ENCODE results near the gene SART3.

The SART3 gene

DNA sequence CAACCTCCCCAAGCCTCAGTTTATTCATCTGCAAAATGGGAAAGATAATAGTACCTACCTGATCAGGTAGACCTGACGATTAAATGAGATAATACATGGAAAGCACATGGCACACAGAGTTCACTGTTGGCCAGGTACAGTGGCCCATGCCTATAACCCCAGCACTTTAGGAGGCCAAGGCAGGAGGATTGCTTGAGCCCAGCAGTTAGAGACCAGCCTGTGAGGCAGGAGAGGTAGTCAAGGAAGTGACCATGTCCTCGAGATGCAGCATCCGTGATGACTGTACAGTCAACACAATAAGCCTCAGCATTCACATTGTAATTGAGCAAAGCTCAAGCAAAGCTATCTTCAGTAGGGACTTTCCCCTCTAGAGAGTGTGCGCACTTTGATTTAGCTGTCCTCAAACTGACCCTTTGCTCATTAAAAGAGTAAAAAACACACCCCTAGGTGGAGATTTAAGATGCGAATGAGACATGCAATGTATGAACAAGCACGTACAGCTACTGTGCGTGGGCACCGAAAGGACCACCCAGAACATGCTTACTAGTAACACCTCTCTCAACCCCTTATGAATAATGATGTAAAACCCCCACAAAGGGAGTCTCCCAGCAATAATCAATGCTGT is 11.3 kb upstream of the SART3 start:
- Histone ChIP-seq H3K27me3 (ENCODE audit: control insufficient read depth, insufficient read depth, low read length) (no peaks in the 10 kb centered on the region), H3K9ac (ENCODE audit: low read length) (no peak overlapping the region), H3K4me1 (ENCODE audit: control insufficient read depth, insufficient read depth, low read length) (no peaks in the 10 kb centered on the region), H3K4me3 (ENCODE audit: low read length) (no peak overlapping the region), H3K36me3 (ENCODE audit: control insufficient read depth, insufficient read depth, low read length) (no peaks in the 10 kb centered on the region), H3K9me3 (ENCODE audit: control insufficient read depth, low read length) (no peaks in the 10 kb centered on the region)

DNA sequence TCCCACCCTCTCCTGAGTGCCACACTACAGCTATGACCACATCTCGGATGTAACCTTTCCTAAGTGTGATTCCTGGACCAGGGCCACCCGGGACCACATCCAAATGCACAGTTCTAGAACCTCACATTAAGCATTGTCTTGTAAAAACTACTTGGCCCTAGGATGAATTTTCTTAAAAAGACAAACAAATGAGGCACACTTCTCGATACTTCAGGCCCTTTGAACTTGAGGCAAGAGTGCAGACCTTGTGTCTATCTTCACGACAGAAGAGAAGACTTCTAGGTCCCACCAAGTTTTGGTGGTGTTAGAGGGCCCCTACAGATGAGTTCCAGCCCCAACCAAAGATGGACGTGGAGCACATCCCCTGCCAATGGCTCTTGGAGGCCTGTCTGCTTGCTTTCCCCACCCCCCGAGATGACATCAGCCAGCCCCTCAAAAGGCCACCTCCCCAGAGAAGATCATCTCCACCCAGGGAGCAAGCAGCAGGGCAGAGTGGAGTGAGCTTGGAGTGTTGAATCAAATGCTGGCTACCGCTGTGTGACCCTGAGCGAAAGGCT is 10.7 kb upstream of the SART3 start:
- Histone ChIP-seq H3K4me3 (ENCODE audit: low read length) (no peak overlapping the region), H3K27me3 (ENCODE audit: control insufficient read depth, insufficient read depth, low read length) (no peaks in the 10 kb centered on the region), H3K9me3 (ENCODE audit: control insufficient read depth, low read length) (no peaks in the 10 kb centered on the region), H3K4me1 (ENCODE audit: control insufficient read depth, insufficient read depth, low read length) (no peaks in the 10 kb centered on the region), H3K36me3 (ENCODE audit: control insufficient read depth, insufficient read depth, low read length) (no peaks in the 10 kb centered on the region), H3K9ac (ENCODE audit: low read length) (no peak overlapping the region)

DNA sequence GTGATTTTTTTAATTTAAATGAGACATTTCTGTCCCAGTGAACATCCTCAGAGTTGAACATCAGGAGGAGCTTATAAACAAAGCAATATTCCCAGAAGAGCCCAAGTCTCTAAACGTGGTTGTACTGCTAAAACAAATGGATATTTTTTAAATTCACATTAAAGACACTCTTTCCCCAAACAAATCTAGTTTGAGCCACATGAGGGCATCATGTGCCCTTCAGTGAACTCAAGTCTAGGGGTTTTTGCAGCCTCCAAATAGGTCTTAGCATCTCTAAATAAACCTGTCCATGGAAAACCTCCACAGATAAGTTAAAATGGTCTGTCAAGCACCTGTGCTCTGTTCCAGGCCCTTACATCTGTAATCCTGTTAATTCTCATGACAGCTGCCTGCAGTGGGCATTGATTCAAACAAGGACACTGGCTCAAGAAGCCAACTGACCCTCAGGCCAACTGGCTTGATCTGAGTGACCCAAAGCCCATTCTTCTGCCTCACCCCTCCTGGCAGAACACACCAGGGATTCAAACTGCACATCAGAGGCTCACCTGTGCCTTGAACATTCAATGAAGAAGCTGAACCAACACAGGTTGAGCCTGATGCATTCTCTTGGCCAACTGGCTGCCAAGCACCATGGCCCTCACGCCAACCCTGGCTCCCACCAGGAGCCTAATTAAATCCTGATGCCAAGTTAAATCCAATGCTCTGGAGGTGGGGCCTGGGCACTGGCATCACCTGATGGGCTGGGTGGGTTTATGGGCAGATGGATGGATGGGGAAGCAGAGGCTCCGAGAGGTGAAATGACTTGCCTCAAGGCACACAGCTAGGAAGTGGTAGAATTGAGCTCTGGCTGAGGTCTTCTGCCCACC is 10.0 kb upstream of the SART3 start:
- peaks cover 2% of the 10 kb centered on the region for H3K4me1 ChIP-seq (ENCODE audit: control insufficient read depth, insufficient read depth, low read length)
- H3K4me3 ChIP-seq (ENCODE audit: low read length), result no peak overlapping the region
- H3K36me3 ChIP-seq (ENCODE audit: control insufficient read depth, insufficient read depth, low read length), result no peaks in the 10 kb centered on the region
- no peaks in the 10 kb centered on the region for H3K27me3 ChIP-seq (ENCODE audit: control insufficient read depth, insufficient read depth, low read length)
- H3K9ac ChIP-seq (ENCODE audit: low read length), result no peak overlapping the region
- no peaks in the 10 kb centered on the region for H3K9me3 ChIP-seq (ENCODE audit: control insufficient read depth, low read length)

DNA sequence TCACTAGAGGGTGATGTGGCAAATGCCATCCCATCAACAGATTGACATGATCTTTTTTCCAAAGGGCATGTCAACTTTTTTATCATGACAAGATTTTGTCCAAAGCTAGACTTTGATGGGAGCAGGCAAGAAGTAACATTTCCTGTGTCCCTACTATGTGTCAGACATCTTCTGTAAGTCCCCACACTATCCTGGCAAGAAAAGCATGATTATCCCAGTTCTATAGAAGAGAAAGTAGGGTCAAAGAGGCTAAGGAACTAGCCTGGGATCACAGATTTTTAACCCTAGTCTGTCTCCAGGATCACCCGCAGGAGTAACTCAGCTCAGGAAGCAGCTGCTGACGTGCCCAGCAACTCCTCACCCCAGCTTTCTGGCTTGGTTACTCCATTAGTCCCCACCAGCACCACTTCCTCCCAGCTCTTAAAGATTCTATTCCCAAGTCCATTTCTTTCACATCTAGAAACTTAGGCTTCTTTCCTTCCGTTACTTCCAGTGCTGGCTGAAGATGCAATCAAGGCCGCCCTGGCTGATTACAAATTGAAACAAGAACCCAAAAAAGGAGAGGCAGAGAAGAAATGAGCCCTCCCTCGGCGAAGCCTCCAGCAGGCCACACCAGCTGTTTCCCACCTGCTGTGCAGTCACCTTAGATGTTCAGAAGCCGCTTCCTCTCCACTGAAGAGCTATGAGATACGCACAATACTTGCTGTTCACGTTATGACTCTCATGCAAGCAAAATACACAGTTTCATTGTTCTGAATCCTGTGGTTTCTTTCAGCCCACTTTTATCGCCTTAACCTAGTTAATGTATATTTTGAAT is 7.6 kb upstream of the SART3 start:
- no peaks in the 10 kb centered on the region for H3K9me3 ChIP-seq (ENCODE audit: control insufficient read depth, low read length)
- no peak overlapping the region for H3K9ac ChIP-seq (ENCODE audit: low read length)
- peaks cover 11% of the 10 kb centered on the region for H3K4me1 ChIP-seq (ENCODE audit: control insufficient read depth, insufficient read depth, low read length)
- no peaks in the 10 kb centered on the region for H3K27me3 ChIP-seq (ENCODE audit: control insufficient read depth, insufficient read depth, low read length)
- peaks cover 11% of the 10 kb centered on the region for H3K36me3 ChIP-seq (ENCODE audit: control insufficient read depth, insufficient read depth, low read length)
- H3K4me3 ChIP-seq (ENCODE audit: low read length), result no peak overlapping the region

DNA sequence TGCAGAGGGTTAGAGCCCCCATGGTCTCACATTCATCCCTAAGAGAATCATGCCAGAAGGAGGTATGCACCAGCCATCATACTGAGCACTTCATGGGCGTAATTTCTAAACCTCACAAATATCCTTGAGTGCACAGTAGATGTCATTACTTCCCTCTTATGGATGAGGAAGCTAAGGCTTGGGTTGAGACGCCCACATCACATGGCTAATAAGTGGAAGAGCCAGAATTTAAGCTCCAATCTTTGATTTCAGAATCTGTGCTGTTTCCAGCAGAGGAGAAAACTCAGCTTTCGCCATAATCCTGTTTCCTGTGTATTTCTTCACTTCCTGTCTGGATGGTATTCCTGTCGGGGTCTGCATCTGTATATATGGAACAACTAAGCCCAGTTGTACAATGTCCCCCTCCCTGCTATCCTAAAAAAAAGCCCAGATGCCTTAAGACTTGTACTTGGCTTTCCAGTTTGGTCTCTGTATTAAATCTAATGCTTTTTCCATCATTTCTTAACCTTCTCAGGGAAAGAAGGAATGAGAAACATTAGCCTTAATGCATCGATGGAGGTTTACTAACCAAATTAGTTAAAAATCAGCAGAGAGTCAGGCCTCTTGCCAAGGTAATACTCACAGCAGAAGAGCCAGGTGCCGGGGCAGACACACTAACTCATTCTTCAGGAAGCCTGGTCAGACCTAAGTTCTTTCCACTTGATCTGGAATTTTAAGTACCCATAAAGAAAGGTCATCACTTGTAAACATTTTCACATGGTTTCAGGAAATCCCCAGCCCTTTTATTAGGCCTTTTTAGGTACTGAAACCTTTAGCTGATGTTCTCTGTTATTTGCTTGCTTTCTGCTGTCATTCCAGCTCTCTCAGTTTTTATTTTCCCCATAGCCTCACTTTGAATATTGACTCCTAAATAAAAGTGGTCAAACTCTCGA is 6.7 kb upstream of the SART3 start:
- no peaks in the 10 kb centered on the region for H3K27me3 ChIP-seq (ENCODE audit: control insufficient read depth, insufficient read depth, low read length)
- H3K4me1 ChIP-seq (ENCODE audit: control insufficient read depth, insufficient read depth, low read length), result peaks cover 15% of the 10 kb centered on the region
- no peaks in the 10 kb centered on the region for H3K9me3 ChIP-seq (ENCODE audit: control insufficient read depth, low read length)
- H3K4me3 ChIP-seq (ENCODE audit: low read length), result no peak overlapping the region
- H3K36me3 ChIP-seq (ENCODE audit: control insufficient read depth, insufficient read depth, low read length), result peaks cover 11% of the 10 kb centered on the region
- no peak overlapping the region for H3K9ac ChIP-seq (ENCODE audit: low read length)

DNA sequence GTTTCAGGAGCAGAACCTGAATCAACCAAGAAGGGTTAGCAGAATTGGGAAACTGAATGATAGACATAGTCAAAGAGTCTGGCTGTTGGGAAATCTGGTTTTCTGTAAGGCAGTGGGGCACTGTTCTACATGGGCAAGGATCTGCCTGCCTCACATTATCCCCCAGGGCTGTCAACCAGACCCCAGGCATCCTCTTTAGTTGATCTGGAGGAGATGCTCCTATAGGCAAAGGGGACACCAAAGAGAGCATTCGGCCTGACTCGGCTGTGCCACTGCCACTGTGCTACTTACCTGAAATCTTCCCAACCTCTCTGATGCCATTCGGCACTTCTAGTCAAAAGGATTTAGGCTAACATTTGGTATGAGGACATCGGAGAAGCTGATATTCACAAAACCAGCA is 5.5 kb upstream of the SART3 start:
- peaks cover 11% of the 10 kb centered on the region for H3K36me3 ChIP-seq (ENCODE audit: control insufficient read depth, insufficient read depth, low read length)
- H3K9me3 ChIP-seq (ENCODE audit: control insufficient read depth, low read length), result no peaks in the 10 kb centered on the region
- H3K27me3 ChIP-seq (ENCODE audit: control insufficient read depth, insufficient read depth, low read length), result no peaks in the 10 kb centered on the region
- no peak overlapping the region for H3K9ac ChIP-seq (ENCODE audit: low read length)
- peaks cover 20% of the 10 kb centered on the region for H3K4me1 ChIP-seq (ENCODE audit: control insufficient read depth, insufficient read depth, low read length)
- H3K4me3 ChIP-seq (ENCODE audit: low read length), result no peak overlapping the region

DNA sequence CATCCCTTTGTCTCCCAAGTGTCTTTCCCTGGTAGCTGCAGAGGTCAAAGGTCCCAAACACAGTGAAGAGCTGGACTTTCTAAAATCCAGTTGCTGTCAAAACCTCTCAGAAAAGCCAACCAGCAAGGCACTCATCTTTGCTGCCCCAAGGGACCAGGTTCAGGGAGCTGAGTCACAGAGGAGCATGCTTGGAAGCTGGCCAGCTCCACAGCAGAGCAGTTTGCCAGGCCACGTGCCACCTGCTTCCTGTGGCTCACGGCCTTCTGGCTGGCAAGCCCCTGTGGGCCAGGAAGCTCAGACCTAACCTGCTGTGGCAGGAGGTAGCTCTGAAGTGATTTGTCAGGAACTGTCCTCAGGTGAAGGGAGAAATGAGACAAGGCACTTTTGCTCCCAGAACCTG is 5.0 kb upstream of the SART3 start:
- Histone ChIP-seq H3K27me3 (ENCODE audit: control insufficient read depth, insufficient read depth, low read length) (no peaks in the 10 kb centered on the region), H3K9me3 (ENCODE audit: control insufficient read depth, low read length) (no peaks in the 10 kb centered on the region), H3K4me1 (ENCODE audit: control insufficient read depth, insufficient read depth, low read length) (peaks cover 20% of the 10 kb centered on the region), H3K9ac (ENCODE audit: low read length) (no peak overlapping the region), H3K36me3 (ENCODE audit: control insufficient read depth, insufficient read depth, low read length) (peaks cover 11% of the 10 kb centered on the region), H3K4me3 (ENCODE audit: low read length) (no peak overlapping the region)

DNA sequence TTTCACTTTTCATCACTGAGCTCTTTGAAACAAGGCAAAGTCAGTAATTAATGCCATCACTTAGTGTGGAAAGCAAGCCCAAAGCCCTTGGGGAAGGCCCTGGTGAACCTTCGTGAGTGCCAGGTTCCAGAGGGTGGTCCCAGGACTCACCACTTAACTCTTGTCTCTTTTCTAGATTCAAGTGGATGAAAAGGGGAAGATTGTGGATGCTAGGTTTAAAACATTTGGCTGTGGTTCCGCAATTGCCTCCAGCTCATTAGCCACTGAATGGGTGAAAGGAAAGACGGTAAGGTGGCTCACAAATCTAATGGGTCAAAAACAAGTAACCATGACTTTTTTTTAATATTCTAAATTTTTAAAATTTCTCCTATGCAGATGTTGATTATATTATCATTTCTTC is 4.2 kb upstream of the SART3 start:
- peaks cover 20% of the 10 kb centered on the region for H3K4me1 ChIP-seq (ENCODE audit: control insufficient read depth, insufficient read depth, low read length)
- peaks cover 11% of the 10 kb centered on the region for H3K36me3 ChIP-seq (ENCODE audit: control insufficient read depth, insufficient read depth, low read length)
- H3K27me3 ChIP-seq (ENCODE audit: control insufficient read depth, insufficient read depth, low read length), result no peaks in the 10 kb centered on the region
- no peaks in the 10 kb centered on the region for H3K9me3 ChIP-seq (ENCODE audit: control insufficient read depth, low read length)
- H3K9ac ChIP-seq (ENCODE audit: low read length), result no peak overlapping the region
- no peak overlapping the region for H3K4me3 ChIP-seq (ENCODE audit: low read length)

DNA sequence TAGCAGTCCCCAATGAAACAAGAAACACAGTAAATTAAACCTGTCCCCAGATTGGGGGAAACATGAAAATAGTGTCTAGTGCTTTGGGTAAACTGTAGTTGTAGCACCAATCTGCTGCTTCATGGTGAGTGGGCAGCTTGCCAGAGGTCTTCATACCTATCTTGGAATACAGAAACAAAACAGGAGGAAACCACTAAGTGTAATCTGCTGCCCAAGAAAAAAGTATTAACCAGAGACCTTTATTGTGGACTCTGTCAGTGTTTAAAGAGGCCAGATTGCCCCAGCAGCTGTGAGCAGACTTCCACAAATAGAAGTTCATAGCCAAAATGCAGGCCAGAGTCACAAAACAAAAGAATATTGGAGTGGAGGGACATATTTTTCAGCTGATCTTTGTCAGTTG is 3.8 kb upstream of the SART3 start:
- Histone ChIP-seq H3K4me3 (ENCODE audit: low read length) (no peak overlapping the region), H3K27me3 (ENCODE audit: control insufficient read depth, insufficient read depth, low read length) (no peaks in the 10 kb centered on the region), H3K4me1 (ENCODE audit: control insufficient read depth, insufficient read depth, low read length) (peaks cover 24% of the 10 kb centered on the region), H3K9ac (ENCODE audit: low read length) (no peak overlapping the region), H3K9me3 (ENCODE audit: control insufficient read depth, low read length) (no peaks in the 10 kb centered on the region), H3K36me3 (ENCODE audit: control insufficient read depth, insufficient read depth, low read length) (peaks cover 11% of the 10 kb centered on the region)

DNA sequence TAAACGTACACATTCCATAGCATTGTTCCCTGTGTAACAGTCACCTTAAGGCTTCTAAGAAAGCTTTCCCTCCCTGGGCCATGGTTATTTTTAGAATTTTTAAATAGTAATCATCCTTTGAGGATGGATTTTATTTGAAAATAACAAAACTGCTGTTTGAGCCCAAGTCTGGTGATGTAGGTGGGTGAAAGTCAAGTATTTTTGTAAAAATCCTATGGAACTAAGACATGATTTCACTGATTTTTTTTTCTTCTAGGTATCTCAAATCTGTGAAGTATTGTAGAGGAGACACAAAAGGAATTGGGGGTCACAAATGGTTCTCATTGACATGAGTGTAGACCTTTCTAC is 2.8 kb upstream of the SART3 start:
- H3K4me3 ChIP-seq (ENCODE audit: low read length), result no peak overlapping the region
- H3K4me1 ChIP-seq (ENCODE audit: control insufficient read depth, insufficient read depth, low read length), result peaks cover 26% of the 10 kb centered on the region
- H3K36me3 ChIP-seq (ENCODE audit: control insufficient read depth, insufficient read depth, low read length), result peaks cover 11% of the 10 kb centered on the region
- peak overlapping the region; percentile 88 for H3K9ac ChIP-seq (ENCODE audit: low read length)
- H3K9me3 ChIP-seq (ENCODE audit: control insufficient read depth, low read length), result no peaks in the 10 kb centered on the region
- no peaks in the 10 kb centered on the region for H3K27me3 ChIP-seq (ENCODE audit: control insufficient read depth, insufficient read depth, low read length)

DNA sequence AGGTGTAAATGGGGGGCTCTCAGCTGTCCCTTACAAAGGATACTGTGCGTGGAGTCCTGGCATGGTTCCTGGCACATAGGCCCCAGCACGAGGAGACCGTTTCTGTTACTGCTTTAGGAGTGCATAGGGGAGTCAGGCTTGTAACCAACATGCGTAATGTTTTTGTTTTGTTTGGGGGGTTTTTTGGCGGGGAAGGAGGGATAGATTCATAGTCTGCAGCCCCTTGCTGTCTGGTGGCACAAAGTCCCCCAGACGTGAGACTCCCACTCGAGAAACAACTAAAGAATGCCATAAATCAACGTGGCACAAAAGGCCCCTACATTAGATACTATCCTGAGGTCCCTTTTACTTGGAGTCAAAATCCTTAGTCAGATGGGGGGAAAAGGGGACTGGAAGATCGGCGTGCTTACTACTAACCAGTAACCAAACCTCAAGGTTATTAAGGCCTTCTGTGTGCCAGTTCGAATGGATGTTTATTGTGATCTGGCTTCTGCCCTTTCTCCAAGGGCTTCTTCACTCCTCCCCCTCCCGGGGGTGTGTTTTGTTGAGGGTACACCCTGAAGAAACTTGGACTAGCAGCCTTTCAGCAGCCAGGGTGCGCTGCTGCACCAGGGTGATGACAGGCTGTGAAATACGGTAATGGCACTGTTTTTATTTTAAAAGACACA is 2.3 kb upstream of the SART3 start:
- H3K4me3 ChIP-seq (ENCODE audit: low read length), result peak overlapping the region; percentile 78
- H3K36me3 ChIP-seq (ENCODE audit: control insufficient read depth, insufficient read depth, low read length), result peaks cover 11% of the 10 kb centered on the region
- H3K9me3 ChIP-seq (ENCODE audit: control insufficient read depth, low read length), result no peaks in the 10 kb centered on the region
- peak overlapping the region; percentile 88 for H3K9ac ChIP-seq (ENCODE audit: low read length)
- no peaks in the 10 kb centered on the region for H3K27me3 ChIP-seq (ENCODE audit: control insufficient read depth, insufficient read depth, low read length)
- peaks cover 28% of the 10 kb centered on the region for H3K4me1 ChIP-seq (ENCODE audit: control insufficient read depth, insufficient read depth, low read length)

Measured in mucosa of stomach (tissue), 1 donor.